RPMI7951 (cell line): Measurements from ENCODE around the gene CLDN7. TPM values are rescaled to one million over a fixed set of nuclear protein-coding genes. Genes with fewer than 3 reads are reported as not detected.
A peak's percentile ranks its signal among the peaks of the same experiment; 100 is the strongest.

Source experiments
- DNase-seq: peaks from one replicate; pipeline ENCODE4 v3.0.0-alpha.2; 2012; ENCODE audit warnings: low read depth
- total RNA-seq: library from RNA; depleted of rRNA; stranded (reverse); fragments of >200 nt; shearing (Covaris generic); gene quantifications from 2 replicates; pipeline ENCODE4 v1.2.3, GENCODE V29; 2014; rRNA removed

CLDN7 gene
- total RNA-seq, 1 experiment from 2014 or later = 0.48 TPM

DNA sequence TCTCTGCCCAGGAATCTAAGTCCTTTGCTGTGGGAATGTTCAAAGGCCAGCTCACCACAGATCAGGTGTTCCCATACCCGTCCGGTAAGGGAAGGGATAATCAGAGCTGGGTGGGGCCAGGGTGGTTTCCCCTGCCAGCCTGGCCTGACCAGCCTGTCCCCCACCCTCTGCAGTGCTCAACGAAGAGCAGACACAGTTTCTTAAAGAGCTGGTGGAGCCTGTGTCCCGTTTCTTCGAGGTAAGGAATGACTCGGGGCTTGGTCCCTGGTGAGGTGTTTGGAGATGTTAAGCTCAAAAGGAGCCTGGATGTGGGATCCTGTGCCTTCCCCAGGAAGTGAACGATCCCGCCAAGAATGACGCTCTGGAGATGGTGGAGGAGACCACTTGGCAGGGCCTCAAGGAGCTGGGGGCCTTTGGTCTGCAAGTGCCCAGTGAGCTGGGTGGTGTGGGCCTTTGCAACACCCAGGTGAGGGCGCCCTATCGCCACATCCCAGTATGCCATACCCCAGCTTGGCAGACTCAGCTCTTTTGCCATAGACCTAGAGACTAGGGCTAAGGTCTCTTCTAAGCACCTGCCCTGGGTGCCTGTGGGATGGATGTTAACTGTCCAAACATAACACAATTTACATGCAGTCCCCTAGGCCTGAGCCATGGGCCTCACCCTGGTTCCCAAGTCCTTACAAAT, 41.5 kb downstream of the CLDN7 start:
- DNase-seq = peak; percentile 47

GRCh38 chr17:7219812-7220592, 42.3 kb downstream of the CLDN7 start, which contains the start of the genes ACADVL and DLG4:
TSS of gene ACADVL (plus strand) at chr17:7219938. CDS start at chr17:7219985, 47 bp downstream.
TSS of gene DLG4 (minus strand) at chr17:7219836.
- peak; percentile 87 for DNase-seq

GRCh38 chr17:7219229-7219811, 43.0 kb downstream of the CLDN7 start:
- no peak for DNase-seq

- no peak for DNase-seq
These were observed 43.5 kb downstream of the CLDN7 start for GRCh38 chr17:7218758-7219157.

DNA sequence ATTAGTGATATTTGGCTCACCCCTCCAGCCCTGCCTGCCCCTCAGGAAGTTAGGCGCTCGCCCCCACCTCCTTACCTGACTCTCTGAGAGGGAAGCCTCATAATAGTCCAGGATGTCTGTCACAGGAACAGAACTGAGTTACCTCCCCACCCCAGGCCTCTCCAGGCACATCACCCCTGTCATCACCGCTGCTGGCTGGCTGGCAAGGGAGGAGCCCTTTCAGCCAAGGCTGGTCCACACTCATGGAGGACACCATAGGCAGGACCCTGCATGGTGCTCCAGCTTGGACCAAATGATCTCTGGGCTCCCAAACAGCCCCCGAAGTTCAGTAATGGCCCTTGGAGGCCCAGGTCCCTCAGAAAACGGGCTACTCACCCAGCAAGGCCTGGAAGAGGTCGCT, 44.1 kb downstream of the CLDN7 start:
- DNase-seq = no peak

DNA sequence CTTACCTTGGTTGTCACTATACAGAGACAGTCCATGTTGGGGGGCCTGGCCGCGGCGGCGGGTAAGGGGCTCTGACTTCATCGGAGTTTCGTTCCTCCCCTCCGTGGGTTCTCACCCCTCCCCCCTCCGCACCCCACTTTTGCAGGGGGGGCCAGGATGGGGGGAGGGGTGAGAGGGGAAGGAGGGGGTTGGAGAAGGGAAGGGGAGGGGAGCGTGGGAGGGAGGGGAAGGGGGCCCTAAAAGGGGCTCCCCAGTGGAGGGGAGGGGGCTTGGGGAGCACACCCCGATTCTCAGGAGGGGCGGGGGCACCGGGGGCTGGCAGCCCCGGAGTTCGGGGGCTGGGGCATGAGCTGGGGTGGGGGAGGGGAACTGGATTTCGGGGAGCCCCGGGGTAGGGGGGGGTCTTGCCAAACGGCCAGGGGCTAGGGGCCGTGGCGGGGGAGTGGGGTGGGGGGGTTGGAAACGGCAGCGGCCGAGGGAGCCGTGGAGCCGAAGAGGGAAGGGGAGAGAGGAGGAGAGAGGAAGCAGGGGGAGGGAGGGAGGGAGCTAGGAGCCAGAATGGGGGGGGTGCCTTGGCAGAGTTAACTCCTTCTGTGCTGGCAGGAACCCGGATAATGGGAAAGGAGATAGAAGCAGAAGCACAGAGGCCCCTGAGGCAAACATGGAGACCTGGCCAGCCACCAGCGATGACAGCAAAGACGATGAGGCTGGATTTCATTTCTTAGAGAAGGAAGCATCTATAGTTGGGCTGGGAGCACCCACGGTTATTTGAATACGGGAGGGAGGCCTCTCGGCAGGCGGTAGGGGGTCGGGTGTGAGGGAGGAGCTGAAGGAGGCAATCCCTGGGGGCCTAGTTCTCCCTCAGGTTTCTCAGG, 44.9 kb downstream of the CLDN7 start:
- peak; percentile 72 for DNase-seq

- DNase-seq = no peak
These were observed 45.8 kb downstream of the CLDN7 start for GRCh38 chr17:7216242-7217112.

- no peak for DNase-seq
These were observed 46.6 kb downstream of the CLDN7 start for GRCh38 chr17:7215652-7216180.

GRCh38 chr17:7215136-7215638, 47.1 kb downstream of the CLDN7 start:
- DNase-seq = no peak

DNA sequence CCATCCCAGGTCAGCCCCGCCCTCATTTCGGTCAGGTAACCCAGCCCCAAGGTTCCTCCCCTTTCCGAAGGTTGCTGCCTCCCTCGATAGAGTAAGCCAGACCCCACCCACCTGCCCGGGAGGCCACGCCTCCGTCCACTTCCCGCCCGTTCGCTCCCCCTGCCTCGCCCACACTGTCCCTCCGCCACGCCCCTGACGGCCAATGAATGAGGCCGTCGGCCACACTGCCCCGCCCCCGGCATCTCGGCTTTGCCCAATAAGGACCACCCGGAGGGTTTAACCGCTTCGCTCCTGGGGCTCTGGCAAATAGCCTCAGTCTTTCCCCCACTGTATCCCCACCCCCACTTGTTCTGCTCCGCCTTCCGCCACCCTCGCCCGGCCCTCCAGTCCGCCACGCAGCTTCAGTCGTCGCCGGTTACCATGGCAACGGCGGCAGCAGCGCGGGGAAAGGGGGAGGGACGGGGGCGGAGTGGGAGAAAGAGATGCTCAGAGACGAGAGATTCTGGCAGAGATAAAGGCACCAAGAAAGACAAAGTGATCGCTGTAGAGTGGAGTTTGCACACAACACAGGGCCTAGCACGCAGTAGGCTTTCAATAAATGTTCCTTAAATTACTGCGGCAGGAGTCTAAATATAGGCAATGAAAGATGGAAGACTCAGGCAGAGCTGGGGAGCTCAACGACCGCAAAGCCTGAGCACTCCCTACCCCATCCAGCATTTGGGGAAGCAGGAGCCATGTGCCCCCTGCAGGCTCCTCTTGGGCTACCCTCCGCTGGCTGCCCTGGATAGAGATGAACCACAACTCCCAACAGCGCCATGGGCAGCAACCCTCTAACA, 47.8 kb downstream of the CLDN7 start:
- DNase-seq = peak; percentile 92

- peak; percentile 71 for DNase-seq
These were observed 48.4 kb downstream of the CLDN7 start for GRCh38 chr17:7213895-7214299.

DNA sequence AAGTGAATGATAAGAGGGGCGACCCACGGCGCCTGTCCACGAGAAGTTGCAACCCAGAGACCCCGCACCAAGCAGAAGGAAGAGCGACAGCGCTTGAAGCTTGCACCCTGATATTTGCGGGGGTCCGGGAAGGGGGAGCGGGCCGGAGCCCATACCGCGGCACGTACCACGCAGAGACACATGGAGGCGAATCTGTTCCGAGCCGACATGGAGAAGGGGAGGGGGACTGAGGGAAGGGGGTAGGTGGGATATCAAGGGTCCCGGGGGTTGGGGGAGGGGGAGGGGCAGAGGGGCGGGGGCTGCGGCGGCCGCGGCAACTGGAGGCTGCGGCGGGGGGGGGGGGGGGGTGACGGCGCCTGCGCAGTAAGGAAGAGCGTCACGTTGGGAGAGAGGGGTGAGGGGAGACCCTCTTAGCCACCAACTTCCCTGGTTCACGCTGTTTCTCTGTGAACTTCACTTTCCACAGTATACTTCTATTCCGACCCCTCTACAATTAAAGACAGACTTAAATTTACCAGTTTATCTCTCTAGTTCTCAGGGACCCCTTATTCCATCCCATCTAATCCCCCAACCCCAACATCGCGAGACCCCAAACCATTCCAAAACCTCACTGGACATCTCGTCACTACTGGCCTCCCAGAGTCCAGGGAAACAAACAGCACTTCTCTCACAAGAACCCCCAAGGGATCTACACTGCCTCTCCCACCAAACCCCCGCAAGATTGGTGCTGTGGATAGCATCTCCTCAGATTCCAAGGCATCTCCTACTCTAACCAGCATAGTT, 50.6 kb downstream of the CLDN7 start:
- DNase-seq = no peak

Other genes with a start within 250 kb of the CLDN7 start
- 156 and 180 TPM in 2 replicates for gene RNASEK, start 249.9 kb downstream of the CLDN7 start, total RNA-seq
- gene BCL6B, start 239.4 kb downstream of the CLDN7 start, total RNA-seq = not detected in 2 replicates
- 0.12 and 0.20 TPM in 2 replicates for gene SLC16A13, start 226.5 kb downstream of the CLDN7 start, total RNA-seq
- gene SLC16A11, start 218.4 kb downstream of the CLDN7 start, total RNA-seq = 0.49 TPM in 1 of 2 replicates, not detected in the other
- not detected in 2 replicates for gene CLEC10A, start 182.2 kb downstream of the CLDN7 start, total RNA-seq
- not detected in 2 replicates for gene ASGR2, start 147.7 kb downstream of the CLDN7 start, total RNA-seq
- not detected in 2 replicates for gene ASGR1, start 83.1 kb downstream of the CLDN7 start, total RNA-seq
- gene DLG4, start 42.6 kb downstream of the CLDN7 start, total RNA-seq = 6.5 and 6.6 TPM in 2 replicates
- gene ACADVL, start 42.5 kb downstream of the CLDN7 start, total RNA-seq = 287 and 295 TPM in 2 replicates
- 24.6 and 25.0 TPM in 2 replicates for gene DVL2, start 28.0 kb downstream of the CLDN7 start, total RNA-seq
- 24.7 and 40.3 TPM in 2 replicates for gene PHF23, start 23.0 kb downstream of the CLDN7 start, total RNA-seq
- gene GABARAP, start 20.0 kb downstream of the CLDN7 start, total RNA-seq = 451 and 468 TPM in 2 replicates
- 37.4 and 38.0 TPM in 2 replicates for gene CTDNEP1, start 10.7 kb downstream of the CLDN7 start, total RNA-seq
- gene ELP5, start 10.3 kb downstream of the CLDN7 start, total RNA-seq = 23.7 and 28.2 TPM in 2 replicates
- 0.20 TPM in 1 of 2 replicates, not detected in the other for gene SLC2A4, start 19.2 kb upstream of the CLDN7 start, total RNA-seq
- 0.49 and 0.60 TPM in 2 replicates for gene YBX2, start 32.2 kb upstream of the CLDN7 start, total RNA-seq
- 414 and 526 TPM in 2 replicates for gene EIF5A, start 45.1 kb upstream of the CLDN7 start, total RNA-seq
- 92.7 and 97.9 TPM in 2 replicates for gene GPS2, start 52.9 kb upstream of the CLDN7 start, total RNA-seq
- gene NEURL4, start 66.9 kb upstream of the CLDN7 start, total RNA-seq = 3.5 and 4.8 TPM in 2 replicates
- gene ACAP1, start 74.1 kb upstream of the CLDN7 start, total RNA-seq = 0.12 and 0.20 TPM in 2 replicates
- gene KCTD11, start 89.7 kb upstream of the CLDN7 start, total RNA-seq = 3.4 and 5.1 TPM in 2 replicates
- gene TMEM95, start 92.7 kb upstream of the CLDN7 start, total RNA-seq = not detected in 2 replicates
- gene TNK1, start 118.6 kb upstream of the CLDN7 start, total RNA-seq = 0.60 and 0.78 TPM in 2 replicates
- gene PLSCR3, start 132.0 kb upstream of the CLDN7 start, total RNA-seq = 20.8 and 23.2 TPM in 2 replicates
- 177 and 229 TPM in 2 replicates for gene TMEM256, start 141.6 kb upstream of the CLDN7 start, total RNA-seq
- 3.7 and 4.2 TPM in 2 replicates for gene NLGN2, start 145.4 kb upstream of the CLDN7 start, total RNA-seq
- gene SPEM1, start 157.8 kb upstream of the CLDN7 start, total RNA-seq = 0.10 TPM in 1 of 2 replicates, not detected in the other
- not detected in 2 replicates for gene SPEM2, start 163.1 kb upstream of the CLDN7 start, total RNA-seq
- not detected in 2 replicates for gene SPEM3, start 166.4 kb upstream of the CLDN7 start, total RNA-seq
- 2.9 and 5.5 TPM in 2 replicates for gene TMEM102, start 173.0 kb upstream of the CLDN7 start, total RNA-seq
- 2.0 and 4.1 TPM in 2 replicates for gene FGF11, start 177.0 kb upstream of the CLDN7 start, total RNA-seq
- gene CHRNB1, start 182.6 kb upstream of the CLDN7 start, total RNA-seq = 10.4 and 11.9 TPM in 2 replicates
- gene ZBTB4, start 217.2 kb upstream of the CLDN7 start, total RNA-seq = 14.3 and 14.8 TPM in 2 replicates
- gene SLC35G6, start 219.0 kb upstream of the CLDN7 start, total RNA-seq = not detected in 2 replicates
- gene POLR2A, start 221.9 kb upstream of the CLDN7 start, total RNA-seq = 15.4 and 22.3 TPM in 2 replicates